Left ventricle myocardium inferior (tissue), 1 donor: ENCODE results near the gene PSRC1. TPM values are rescaled to one million over a fixed set of nuclear protein-coding genes. Genes with fewer than 3 reads are reported as not detected.

Source experiments
- DNase-seq: peaks from one replicate; pipeline ENCODE4 v3.0.0-alpha.2; 2020
- H3K27ac ChIP-seq: fragments of 200-600 bp; replicated peaks from 2 replicates; pipeline ENCODE4 v1.8.0; 2021
- H3K27me3 ChIP-seq: fragments of 200-600 bp; 2 replicates; pipeline ENCODE4 v1.8.0; 2021; ENCODE audit warnings: low read depth
- H3K36me3 ChIP-seq: fragments of 200-600 bp; 2 replicates; pipeline ENCODE4 v1.8.0; 2021
- H3K4me1 ChIP-seq: fragments of 200-600 bp; 2 replicates; pipeline ENCODE4 v1.8.0; 2021
- H3K4me3 ChIP-seq: fragments of 200-600 bp; 2 replicates; pipeline ENCODE4 v1.8.0; 2021; ENCODE audit warnings: mild to moderate bottlenecking, moderate library complexity
- H3K9me3 ChIP-seq: fragments of 200-600 bp; replicated peaks from 2 replicates; pipeline ENCODE4 v1.8.0; 2021
- intact Hi-C: fragments of 100-400 bp; cut with micrococcal nuclease; formaldehyde crosslinking; loops from one replicate; pipeline ENCODE4 v1.11.0; 2022
- total RNA-seq: library from RNA; stranded (reverse); fragmentation: NEBNext Ultra II Directional; extraction: Animal tissue kit (Norgen Biotek cat#: 25700); gene quantifications from one replicate; pipeline ENCODE4 v1.2.1, GENCODE V29; 2021
- TF ChIP-seq, protein P1 (sequence below): fragments of 200-600 bp; IDR thresholded peaks from 2 replicates; pipeline ENCODE4 v1.8.0; 2021; ENCODE audit warnings: antibody characterized with exemption, mild to moderate bottlenecking, borderline replicate concordance
- donor health status: DM: no; HTN: yes; CAD: no; lungs with severe emphysema.

The PSRC1 gene
- total RNA-seq, 1 donor from 2014 or later = 0.80 TPM

DNA sequence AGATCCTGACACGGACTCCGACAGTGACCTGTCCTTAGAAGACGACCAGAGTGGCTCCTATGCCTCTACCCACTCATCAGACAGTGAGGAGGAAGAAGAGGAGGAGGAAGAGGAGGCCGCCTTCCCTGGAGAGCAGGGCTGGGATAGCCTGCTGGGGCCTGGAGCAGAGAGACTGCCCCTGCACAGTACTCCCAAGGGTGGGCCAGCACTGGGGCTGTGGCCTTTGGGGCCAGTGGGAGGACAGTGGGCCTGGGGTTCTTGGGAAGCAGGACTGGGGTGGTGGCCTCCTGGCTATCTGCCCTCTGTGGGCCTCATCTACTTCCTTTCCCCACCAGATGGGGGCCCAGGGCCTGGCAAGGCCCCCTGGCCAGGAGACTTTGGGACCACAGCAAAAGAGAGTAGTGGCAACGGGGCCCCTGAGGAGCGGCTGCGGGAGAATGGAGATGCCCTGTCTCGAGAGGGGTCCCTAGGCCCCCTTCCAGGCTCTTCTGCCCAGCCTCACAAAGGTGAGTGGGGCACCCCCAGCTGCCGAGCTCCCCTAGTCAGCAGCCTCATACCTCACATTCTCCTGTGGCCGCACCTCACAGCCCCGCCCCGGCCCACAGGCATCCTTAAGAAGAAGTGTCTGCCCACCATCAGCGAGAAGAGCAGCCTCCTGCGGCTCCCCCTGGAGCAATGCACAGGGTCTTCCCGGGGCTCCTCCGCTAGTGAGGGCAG is 10.0 kb downstream of the PSRC1 start:
- intact Hi-C loops = loop anchor here (10.0 kb wide), 1 partner anchor 242 kb away; no protein-coding TSS in a partner anchor
- Histone ChIP-seq H3K4me1 (peaks cover 7% of the 10 kb centered on the region), H3K36me3 (no peaks in the 10 kb centered on the region), H3K27me3 (no peaks in the 10 kb centered on the region), H3K9me3 (no peaks in the 10 kb centered on the region), H3K4me3 (no peak overlapping the region), H3K27ac (peak overlapping the region; percentile 8)
- DNase-seq = peak; percentile 12
- TF ChIP-seq, protein P1, sequence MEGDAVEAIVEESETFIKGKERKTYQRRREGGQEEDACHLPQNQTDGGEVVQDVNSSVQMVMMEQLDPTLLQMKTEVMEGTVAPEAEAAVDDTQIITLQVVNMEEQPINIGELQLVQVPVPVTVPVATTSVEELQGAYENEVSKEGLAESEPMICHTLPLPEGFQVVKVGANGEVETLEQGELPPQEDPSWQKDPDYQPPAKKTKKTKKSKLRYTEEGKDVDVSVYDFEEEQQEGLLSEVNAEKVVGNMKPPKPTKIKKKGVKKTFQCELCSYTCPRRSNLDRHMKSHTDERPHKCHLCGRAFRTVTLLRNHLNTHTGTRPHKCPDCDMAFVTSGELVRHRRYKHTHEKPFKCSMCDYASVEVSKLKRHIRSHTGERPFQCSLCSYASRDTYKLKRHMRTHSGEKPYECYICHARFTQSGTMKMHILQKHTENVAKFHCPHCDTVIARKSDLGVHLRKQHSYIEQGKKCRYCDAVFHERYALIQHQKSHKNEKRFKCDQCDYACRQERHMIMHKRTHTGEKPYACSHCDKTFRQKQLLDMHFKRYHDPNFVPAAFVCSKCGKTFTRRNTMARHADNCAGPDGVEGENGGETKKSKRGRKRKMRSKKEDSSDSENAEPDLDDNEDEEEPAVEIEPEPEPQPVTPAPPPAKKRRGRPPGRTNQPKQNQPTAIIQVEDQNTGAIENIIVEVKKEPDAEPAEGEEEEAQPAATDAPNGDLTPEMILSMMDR = no peak

DNA sequence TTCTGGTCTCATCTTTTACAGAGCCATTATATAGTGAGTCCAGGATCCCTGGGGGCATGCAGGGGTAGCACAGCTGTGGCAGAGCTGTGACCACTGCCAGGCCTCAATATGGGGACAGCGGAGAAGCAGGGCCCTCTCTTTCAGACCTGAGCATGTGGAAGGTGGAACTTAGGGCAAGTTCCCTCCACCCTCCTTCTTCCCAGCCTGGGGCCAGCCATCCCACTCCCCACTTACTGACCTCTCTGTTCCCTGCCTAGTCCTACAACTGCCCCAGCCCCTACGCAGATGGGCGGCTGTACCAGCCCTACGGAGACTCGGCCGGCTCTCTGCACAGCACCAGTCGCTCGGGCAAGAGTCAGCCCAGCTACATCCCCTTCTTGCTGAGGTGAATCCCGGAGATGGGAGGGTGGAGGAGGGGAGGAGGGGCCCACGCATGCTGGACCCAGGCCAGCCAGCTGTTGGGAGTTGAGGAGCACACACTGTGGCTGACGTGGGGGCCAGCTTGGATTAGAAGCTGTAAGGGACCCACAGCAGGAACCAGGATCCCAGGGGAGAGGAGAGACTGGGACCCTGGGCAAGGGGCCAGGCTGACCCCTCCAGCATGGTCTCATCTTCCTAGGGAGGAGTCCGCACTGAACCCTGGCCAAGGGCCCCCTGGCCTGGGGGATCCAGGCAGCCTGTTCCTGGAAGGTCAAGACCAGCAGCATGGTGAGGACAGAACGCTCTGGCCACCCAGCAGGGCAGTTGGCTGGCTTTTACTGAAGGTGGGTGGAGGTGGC is 10.7 kb downstream of the PSRC1 start:
- no peaks in the 10 kb centered on the region for H3K27me3 ChIP-seq
- no peaks in the 10 kb centered on the region for H3K36me3 ChIP-seq
- TF ChIP-seq, protein P1 = no peak
- no peak overlapping the region for H3K27ac ChIP-seq
- H3K4me3 ChIP-seq = no peak overlapping the region
- H3K9me3 ChIP-seq = no peaks in the 10 kb centered on the region
- intact Hi-C loops = loop anchor here (10.0 kb wide), 1 partner anchor 243 kb away; no protein-coding TSS in a partner anchor
- DNase-seq = peak; percentile 41
- H3K4me1 ChIP-seq = peaks cover 2% of the 10 kb centered on the region

DNA sequence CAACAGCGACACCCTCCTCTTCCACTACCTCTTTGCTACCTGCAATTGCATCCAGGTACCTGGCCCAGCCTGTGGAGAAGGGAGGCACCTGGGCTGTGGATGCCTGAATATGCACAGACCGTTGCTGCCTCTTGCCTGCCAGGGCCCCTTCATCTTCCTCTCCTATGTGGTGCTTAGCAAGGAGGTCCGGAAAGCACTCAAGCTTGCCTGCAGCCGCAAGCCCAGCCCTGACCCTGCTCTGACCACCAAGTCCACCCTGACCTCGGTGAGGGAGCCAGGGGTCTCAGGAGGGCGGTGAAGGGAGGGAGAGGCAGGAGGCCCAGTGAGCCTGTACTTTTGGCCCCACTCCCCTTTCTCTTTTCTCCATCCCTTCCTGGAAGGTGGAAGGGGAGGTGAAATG is 11.5 kb downstream of the PSRC1 start:
- no peaks in the 10 kb centered on the region for H3K36me3 ChIP-seq

DNA sequence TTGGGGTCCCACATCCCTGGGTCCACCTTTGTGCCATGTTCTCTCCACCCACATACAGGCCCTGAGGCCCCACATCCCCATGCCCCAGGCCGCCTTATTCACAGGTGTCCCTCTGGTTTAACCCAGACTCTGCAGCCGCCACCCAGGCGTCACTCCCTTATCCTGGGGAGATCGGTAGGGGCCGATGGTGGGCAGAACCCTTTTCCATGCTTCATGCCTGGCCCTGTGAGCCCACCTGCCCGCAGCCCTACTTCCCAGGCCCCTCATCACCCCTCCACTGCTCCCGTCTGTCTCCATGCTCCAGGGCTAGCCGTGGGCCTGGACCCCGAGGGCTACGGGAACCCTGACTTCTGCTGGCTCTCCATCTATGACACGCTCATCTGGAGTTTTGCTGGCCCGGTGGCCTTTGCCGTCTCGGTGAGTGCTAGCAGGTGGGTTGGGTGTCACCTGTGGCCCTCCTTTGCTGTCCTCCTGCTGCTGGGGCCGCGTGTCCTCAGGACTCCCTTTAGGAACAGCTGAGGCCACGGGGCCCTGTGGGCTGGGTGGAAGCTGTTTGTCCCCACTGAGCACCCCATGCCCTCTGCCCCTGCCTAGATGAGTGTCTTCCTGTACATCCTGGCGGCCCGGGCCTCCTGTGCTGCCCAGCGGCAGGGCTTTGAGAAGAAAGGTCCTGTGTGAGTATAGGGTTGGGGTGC is 12.2 kb downstream of the PSRC1 start:
- TF ChIP-seq, protein P1 = no peak
- Histone ChIP-seq H3K9me3 (no peaks in the 10 kb centered on the region), H3K27ac (no peak overlapping the region), H3K4me3 (no peak overlapping the region), H3K4me1 (no peaks in the 10 kb centered on the region), H3K27me3 (no peaks in the 10 kb centered on the region), H3K36me3 (no peaks in the 10 kb centered on the region)
- peak; percentile 10 for DNase-seq
- intact Hi-C loops = loop anchor here (10.0 kb wide), 1 partner anchor 244 kb away; no protein-coding TSS in a partner anchor

More for the DNA sequence above, 11.5 kb downstream of the PSRC1 start:
- TF ChIP-seq, protein P1 = no peak
- no peak overlapping the region for H3K27ac ChIP-seq
- intact Hi-C loops = loop anchor here (10.0 kb wide), 1 partner anchor 243 kb away; no protein-coding TSS in a partner anchor
- no peaks in the 10 kb centered on the region for H3K9me3 ChIP-seq
- DNase-seq = peak; percentile 4
- no peaks in the 10 kb centered on the region for H3K4me1 ChIP-seq
- H3K27me3 ChIP-seq = no peaks in the 10 kb centered on the region
- no peak overlapping the region for H3K4me3 ChIP-seq

DNA sequence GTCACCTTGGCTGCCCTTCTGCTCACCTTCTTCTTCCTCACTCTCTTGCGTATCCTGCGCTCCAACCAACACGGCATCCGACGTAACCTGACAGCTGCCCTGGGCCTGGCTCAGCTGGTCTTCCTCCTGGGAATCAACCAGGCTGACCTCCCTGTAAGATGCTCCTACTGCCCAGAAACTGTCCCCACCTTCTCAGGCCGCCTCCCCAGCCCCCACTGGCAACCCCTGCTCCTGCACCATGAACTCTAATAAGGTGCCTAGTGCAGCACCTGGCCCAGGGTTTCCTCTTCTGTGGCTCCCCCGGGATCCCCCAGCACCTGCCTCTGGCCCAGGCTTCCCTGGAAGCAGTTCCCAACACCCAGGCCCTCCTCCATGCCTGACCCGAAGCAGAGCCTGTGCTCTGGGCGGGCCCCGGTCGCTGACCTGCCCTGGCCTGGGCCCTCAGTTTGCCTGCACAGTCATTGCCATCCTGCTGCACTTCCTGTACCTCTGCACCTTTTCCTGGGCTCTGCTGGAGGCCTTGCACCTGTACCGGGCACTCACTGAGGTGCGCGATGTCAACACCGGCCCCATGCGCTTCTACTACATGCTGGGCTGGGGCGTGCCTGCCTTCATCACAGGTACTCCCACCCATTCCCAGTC is 12.8 kb downstream of the PSRC1 start:
- Histone ChIP-seq H3K27me3 (no peaks in the 10 kb centered on the region), H3K4me3 (no peak overlapping the region), H3K4me1 (no peaks in the 10 kb centered on the region), H3K36me3 (no peaks in the 10 kb centered on the region), H3K9me3 (no peaks in the 10 kb centered on the region), H3K27ac (no peak overlapping the region)
- no peak for DNase-seq
- intact Hi-C loops = loop anchor here (10.0 kb wide), 1 partner anchor 245 kb away; no protein-coding TSS in a partner anchor
- TF ChIP-seq, protein P1 = no peak
